ENCODE data around the gene AHRR. TPM values are rescaled to one million over a fixed set of nuclear protein-coding genes. Genes with fewer than 3 reads are reported as not detected.
"Not testable (repeated sequence)": the region's sequence is repeated elsewhere in the genome, so short reads cannot be mapped to it uniquely, and the experiment has no call there.

The AHRR gene
- total RNA-seq, 1 donor, result 0.31 TPM

GRCh38 chr5:392431-392988 is 71.0 kb downstream of the AHRR start:
- H3K27me3 ChIP-seq (ENCODE audit: insufficient read depth, low read length), result no peaks in the 10 kb centered on the region
- H3K4me1 ChIP-seq (ENCODE audit: insufficient read depth, low read length), result no peaks in the 10 kb centered on the region
- no peak overlapping the region for H3K4me3 ChIP-seq (ENCODE audit: low read length)
- H3K9me3 ChIP-seq (ENCODE audit: low read depth, low read length), result no peaks in the 10 kb centered on the region

DNA sequence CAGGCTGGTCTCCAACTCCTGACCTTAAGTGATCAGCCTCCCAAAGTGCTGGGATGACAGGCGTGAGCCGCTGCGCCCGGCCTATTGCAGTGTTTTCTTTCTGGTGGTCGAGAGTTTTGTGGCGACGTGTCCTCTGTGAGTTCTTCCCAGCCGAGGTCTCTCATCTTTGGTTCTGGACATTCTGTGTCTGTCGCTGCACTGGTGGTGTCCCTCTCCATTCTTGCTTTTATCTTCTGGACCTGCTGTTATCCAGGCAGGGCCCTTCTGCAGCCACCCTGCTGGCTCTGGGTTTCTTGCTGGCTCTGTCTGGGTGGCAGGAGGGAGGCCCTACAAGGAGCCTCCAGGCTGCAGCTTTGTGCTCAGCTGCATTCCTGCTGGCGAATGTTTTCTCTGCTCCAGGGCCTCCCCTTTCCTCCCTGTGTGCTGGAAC is 72.3 kb downstream of the AHRR start:
- no peaks in the 10 kb centered on the region for H3K9me3 ChIP-seq (ENCODE audit: low read depth, low read length)
- no peaks in the 10 kb centered on the region for H3K27me3 ChIP-seq (ENCODE audit: insufficient read depth, low read length)
- no peak overlapping the region for H3K4me3 ChIP-seq (ENCODE audit: low read length)
- no peaks in the 10 kb centered on the region for H3K4me1 ChIP-seq (ENCODE audit: insufficient read depth, low read length)

GRCh38 chr5:394671-395155 is 73.2 kb downstream of the AHRR start:
- peaks cover 5% of the 10 kb centered on the region for H3K4me1 ChIP-seq (ENCODE audit: insufficient read depth, low read length)
- H3K4me3 ChIP-seq (ENCODE audit: low read length), result no peak overlapping the region
- H3K9me3 ChIP-seq (ENCODE audit: low read depth, low read length), result no peaks in the 10 kb centered on the region
- H3K27me3 ChIP-seq (ENCODE audit: insufficient read depth, low read length), result no peaks in the 10 kb centered on the region

DNA sequence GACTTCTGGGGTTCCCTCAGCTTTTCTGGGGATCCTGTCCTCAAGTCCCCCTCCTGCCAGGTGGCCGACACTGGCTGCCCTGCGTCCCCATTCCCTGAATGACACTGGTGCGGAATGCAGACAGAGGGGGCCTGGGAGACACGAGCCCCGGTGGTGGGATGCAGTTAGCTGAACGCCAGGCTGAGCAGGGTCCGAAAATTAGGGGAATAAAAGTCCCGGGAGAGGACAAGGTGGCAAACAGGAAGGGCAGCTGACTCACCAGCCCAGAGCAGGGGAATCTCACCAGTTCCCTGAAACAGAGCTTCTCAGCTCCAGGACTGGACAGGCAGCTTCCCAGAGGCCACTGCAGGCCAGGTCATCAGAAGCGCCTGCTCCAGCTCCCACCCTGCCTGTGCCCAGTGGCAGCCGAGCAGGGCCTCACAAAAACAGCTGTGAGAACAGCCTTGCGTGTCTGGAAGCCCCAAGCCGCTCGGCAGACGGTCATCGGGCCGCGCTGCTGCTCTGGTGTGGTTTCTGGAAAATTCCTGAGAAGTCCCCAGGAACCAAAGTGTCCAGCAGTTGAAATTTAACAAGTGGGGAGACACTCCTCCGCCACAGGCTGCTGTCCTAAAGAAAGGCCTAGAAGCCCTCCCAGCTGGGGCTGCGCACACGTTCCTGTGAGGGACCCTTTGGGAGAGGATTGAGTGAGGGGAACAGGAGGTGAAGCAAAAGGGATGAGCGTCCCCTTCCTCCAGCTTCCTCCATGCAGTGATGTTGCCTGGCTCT is 73.8 kb downstream of the AHRR start:
- no peaks in the 10 kb centered on the region for H3K9me3 ChIP-seq (ENCODE audit: low read depth, low read length)
- H3K27me3 ChIP-seq (ENCODE audit: insufficient read depth, low read length), result no peaks in the 10 kb centered on the region
- H3K4me1 ChIP-seq (ENCODE audit: insufficient read depth, low read length), result peaks cover 11% of the 10 kb centered on the region
- H3K4me3 ChIP-seq (ENCODE audit: low read length), result no peak overlapping the region

DNA sequence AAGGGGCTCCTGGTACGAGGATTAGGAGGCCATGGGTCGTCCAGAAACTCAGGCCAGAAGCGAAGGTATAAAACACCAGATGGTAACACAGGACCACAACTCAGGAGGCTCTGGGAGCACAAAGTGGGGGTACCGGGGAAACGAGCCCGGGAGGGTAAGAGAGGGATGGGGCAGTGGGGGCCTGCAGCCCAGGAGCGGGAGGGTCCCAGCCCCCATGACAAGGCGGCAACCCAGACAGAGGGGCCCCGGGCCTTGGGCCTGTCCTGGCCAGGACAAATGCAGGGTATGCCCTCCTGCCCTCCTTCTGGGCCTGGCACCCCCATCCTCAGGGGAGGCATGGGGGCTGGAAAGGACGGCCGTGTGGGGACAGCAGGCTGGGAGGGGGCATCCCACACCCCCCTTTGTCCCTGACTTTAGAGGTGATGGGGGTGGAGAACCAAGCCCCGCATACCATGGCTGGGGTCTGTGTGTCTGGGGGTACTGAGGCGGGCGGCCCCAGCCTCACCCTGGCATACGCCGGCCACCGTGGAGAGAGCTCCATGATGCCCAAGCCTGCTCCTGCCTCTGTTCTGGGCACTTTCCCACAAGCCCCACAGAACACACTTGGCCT is 74.5 kb downstream of the AHRR start:
- H3K4me3 ChIP-seq (ENCODE audit: low read length), result no peak overlapping the region
- no peaks in the 10 kb centered on the region for H3K27me3 ChIP-seq (ENCODE audit: insufficient read depth, low read length)
- H3K4me1 ChIP-seq (ENCODE audit: insufficient read depth, low read length), result peaks cover 12% of the 10 kb centered on the region
- H3K9me3 ChIP-seq (ENCODE audit: low read depth, low read length), result no peaks in the 10 kb centered on the region

DNA sequence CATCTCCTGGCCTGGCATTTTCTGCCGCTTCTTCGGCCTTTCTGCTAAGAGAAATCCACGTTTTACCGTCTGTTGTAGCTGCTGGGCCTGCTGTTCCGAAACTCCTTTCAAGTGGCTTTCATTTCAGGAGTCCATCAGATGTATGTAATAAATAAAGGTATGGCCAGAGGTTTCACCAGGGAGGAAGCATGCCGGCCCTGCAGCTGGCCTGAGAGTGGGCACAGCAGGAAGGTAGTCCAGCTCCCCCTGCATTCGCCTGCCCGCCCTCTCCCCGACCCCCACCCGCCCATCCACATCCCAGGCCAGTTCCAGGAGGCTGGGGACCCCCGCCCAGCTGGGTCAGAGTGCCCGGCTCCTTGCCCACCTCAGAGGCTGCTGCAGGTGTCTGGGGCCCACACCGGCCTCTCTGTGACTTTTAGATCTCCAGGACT is 75.0 kb downstream of the AHRR start:
- Histone ChIP-seq H3K27me3 (ENCODE audit: insufficient read depth, low read length) (no peaks in the 10 kb centered on the region), H3K4me3 (ENCODE audit: low read length) (no peak overlapping the region), H3K4me1 (ENCODE audit: insufficient read depth, low read length) (peaks cover 12% of the 10 kb centered on the region)

GRCh38 chr5:398141-398474 is 76.6 kb downstream of the AHRR start:
- not testable (repeated sequence) for H3K9me3 ChIP-seq (ENCODE audit: low read depth, low read length); H3K27me3 ChIP-seq (ENCODE audit: insufficient read depth, low read length); H3K4me3 ChIP-seq (ENCODE audit: low read length)
- H3K4me1 ChIP-seq (ENCODE audit: insufficient read depth, low read length), result peaks cover 18% of the 10 kb centered on the region

More for the DNA sequence above, 75.0 kb downstream of the AHRR start:
- H3K9me3 ChIP-seq (ENCODE audit: low read depth, low read length), result no peaks in the 10 kb centered on the region

DNA sequence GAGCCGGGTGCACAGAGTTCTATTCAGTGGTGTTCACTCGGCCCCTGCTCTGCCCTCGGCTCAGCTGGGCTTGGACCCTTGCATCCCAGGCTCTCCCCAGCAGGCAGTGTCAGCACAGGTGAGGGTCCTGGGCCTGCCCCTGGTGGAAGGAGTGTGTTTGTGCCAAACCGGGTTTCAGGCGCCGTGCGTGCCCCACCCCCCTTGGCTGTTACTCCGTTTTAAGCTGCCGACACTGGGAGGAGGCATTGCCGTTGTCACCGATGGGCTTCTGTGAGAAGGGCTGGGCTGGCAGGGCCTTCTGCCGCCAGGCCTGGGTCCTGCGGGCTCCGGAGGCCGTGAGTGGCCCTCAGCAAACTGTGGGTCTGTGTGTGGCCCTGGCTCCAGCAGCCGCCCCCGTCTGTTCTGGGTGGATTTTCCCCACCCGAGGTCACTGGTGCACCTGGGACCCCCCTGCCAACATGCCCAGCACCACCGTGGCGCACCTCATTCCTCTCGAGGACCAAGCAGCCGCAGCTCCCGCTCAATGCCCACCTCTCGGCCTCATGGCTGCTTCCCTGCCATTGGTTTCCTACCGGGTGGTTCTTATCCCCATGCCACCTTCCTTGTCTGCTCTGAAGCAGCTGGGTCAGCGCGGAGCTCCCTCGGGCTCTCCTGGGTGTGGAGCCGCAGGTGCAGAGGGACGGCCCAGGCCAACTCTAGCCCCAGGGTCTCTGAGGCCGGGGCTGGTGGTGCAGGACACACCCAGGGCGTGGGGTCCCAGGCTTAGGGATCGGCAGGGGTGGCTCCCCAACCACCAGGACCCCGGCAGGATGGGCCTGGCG is 77.2 kb downstream of the AHRR start:
- no peaks in the 10 kb centered on the region for H3K9me3 ChIP-seq (ENCODE audit: low read depth, low read length)
- H3K27me3 ChIP-seq (ENCODE audit: insufficient read depth, low read length), result no peaks in the 10 kb centered on the region
- peaks cover 20% of the 10 kb centered on the region for H3K4me1 ChIP-seq (ENCODE audit: insufficient read depth, low read length)
- H3K4me3 ChIP-seq (ENCODE audit: low read length), result no peak overlapping the region

DNA sequence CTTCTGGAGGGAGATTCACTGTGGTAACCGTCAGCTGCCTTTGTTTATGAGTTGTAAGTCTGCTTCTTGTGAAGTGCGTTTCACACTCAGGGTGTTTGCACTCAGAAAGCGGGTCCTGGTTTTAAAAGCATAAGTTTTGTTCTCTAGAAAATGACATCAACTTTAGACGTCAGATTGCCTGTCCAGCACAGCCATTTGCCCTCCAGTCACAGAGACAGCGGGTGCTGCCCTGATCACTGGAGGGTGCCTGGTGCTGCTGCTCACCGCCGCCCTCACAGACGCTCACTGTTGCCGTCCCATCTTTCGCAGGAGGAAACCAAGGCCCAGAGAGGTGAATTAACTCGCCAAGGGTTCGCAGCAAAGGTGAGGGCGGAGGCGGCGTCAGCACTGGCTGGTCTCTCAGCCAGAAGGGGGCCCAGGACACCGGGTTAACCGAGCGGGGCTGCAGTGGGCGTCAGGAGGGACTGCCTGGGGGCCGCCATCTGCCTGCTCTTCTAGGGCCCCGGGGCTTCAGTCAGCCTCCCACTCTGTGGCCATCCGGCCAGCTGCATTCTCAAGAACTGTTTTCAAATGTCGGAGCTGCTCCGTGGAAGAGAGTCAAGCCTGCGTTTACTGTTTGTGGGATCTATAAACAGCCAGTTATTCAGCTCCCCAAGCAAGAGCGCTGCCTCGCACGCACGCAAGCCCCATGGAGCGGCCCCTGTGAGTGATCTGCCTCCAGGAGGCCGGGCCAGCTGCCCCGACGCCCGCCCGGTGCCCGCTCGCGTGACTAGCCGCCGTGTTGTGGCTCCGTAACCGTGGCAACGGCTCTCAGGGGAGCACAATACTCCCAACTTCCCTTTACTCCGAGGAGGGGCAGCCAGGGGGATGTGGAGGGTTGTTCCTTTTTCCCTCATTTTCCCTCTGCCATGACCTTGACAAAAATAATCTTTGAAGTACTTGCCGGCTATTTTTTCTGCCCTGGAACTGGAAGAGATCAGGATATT is 78.1 kb downstream of the AHRR start:
- no peak overlapping the region for H3K4me3 ChIP-seq (ENCODE audit: low read length)
- H3K9me3 ChIP-seq (ENCODE audit: low read depth, low read length), result no peaks in the 10 kb centered on the region
- no peaks in the 10 kb centered on the region for H3K27me3 ChIP-seq (ENCODE audit: insufficient read depth, low read length)
- H3K4me1 ChIP-seq (ENCODE audit: insufficient read depth, low read length), result peaks cover 20% of the 10 kb centered on the region

GRCh38 chr5:400282-401145 is 79.0 kb downstream of the AHRR start:
- Histone ChIP-seq H3K4me1 (ENCODE audit: insufficient read depth, low read length) (peaks cover 20% of the 10 kb centered on the region), H3K9me3 (ENCODE audit: low read depth, low read length) (no peaks in the 10 kb centered on the region), H3K27me3 (ENCODE audit: insufficient read depth, low read length) (no peaks in the 10 kb centered on the region), H3K4me3 (ENCODE audit: low read length) (no peak overlapping the region)

GRCh38 chr5:401146-402034 is 79.9 kb downstream of the AHRR start:
- no peaks in the 10 kb centered on the region for H3K27me3 ChIP-seq (ENCODE audit: insufficient read depth, low read length)

DNA sequence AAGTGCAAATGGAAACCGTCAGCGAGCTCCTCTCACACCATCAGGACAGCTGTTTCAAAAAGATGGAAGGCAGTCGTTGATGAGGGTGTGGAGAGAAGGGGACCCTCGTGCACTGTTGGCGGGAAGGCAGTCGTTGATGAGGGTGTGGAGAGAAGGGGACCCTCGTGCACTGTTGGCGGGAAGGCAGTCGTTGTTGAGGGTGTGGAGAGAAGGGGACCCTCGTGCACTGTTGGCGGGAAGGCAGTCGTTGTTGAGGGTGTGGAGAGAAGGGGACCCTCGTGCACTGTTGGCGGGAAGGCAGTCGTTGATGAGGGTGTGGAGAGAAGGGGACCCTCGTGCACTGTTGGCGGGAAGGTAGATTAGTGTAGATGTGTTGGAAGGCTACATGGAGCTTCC is 80.7 kb downstream of the AHRR start:
- not testable (repeated sequence) for H3K27me3 ChIP-seq (ENCODE audit: insufficient read depth, low read length); H3K4me3 ChIP-seq (ENCODE audit: low read length)

More at GRCh38 chr5:401146-402034, 79.9 kb downstream of the AHRR start:
- Histone ChIP-seq H3K4me1 (ENCODE audit: insufficient read depth, low read length) (peaks cover 20% of the 10 kb centered on the region), H3K9me3 (ENCODE audit: low read depth, low read length) (no peaks in the 10 kb centered on the region), H3K4me3 (ENCODE audit: low read length) (no peak overlapping the region)

More for the DNA sequence above, 80.7 kb downstream of the AHRR start:
- peaks cover 20% of the 10 kb centered on the region for H3K4me1 ChIP-seq (ENCODE audit: insufficient read depth, low read length)
- not testable (repeated sequence) for H3K9me3 ChIP-seq (ENCODE audit: low read depth, low read length)

Data from mononuclear cell (primary cell).